ACHN (cell line): Measurements from ENCODE around the gene CACNA2D4.
"Not testable (repeated sequence)": the region's sequence is repeated elsewhere in the genome, so short reads cannot be mapped to it uniquely, and the experiment has no call there.

Experiments
- DNase-seq: peaks from one replicate; pipeline ENCODE4 v3.0.0-alpha.2; 2015
- in situ Hi-C: cut with HindIII; loops from 2 replicates; pipeline ENCODE4 v1.10.0; 2017; ENCODE audit warnings: low sequenced_read_pairs, low pct_ligation_motif_present, low pct_unique_long_range_greater_than_20kb

CACNA2D4 gene, protein sequence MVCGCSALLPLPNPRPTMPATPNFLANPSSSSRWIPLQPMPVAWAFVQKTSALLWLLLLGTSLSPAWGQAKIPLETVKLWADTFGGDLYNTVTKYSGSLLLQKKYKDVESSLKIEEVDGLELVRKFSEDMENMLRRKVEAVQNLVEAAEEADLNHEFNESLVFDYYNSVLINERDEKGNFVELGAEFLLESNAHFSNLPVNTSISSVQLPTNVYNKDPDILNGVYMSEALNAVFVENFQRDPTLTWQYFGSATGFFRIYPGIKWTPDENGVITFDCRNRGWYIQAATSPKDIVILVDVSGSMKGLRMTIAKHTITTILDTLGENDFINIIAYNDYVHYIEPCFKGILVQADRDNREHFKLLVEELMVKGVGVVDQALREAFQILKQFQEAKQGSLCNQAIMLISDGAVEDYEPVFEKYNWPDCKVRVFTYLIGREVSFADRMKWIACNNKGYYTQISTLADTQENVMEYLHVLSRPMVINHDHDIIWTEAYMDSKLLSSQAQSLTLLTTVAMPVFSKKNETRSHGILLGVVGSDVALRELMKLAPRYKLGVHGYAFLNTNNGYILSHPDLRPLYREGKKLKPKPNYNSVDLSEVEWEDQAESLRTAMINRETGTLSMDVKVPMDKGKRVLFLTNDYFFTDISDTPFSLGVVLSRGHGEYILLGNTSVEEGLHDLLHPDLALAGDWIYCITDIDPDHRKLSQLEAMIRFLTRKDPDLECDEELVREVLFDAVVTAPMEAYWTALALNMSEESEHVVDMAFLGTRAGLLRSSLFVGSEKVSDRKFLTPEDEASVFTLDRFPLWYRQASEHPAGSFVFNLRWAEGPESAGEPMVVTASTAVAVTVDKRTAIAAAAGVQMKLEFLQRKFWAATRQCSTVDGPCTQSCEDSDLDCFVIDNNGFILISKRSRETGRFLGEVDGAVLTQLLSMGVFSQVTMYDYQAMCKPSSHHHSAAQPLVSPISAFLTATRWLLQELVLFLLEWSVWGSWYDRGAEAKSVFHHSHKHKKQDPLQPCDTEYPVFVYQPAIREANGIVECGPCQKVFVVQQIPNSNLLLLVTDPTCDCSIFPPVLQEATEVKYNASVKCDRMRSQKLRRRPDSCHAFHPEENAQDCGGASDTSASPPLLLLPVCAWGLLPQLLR

DNA sequence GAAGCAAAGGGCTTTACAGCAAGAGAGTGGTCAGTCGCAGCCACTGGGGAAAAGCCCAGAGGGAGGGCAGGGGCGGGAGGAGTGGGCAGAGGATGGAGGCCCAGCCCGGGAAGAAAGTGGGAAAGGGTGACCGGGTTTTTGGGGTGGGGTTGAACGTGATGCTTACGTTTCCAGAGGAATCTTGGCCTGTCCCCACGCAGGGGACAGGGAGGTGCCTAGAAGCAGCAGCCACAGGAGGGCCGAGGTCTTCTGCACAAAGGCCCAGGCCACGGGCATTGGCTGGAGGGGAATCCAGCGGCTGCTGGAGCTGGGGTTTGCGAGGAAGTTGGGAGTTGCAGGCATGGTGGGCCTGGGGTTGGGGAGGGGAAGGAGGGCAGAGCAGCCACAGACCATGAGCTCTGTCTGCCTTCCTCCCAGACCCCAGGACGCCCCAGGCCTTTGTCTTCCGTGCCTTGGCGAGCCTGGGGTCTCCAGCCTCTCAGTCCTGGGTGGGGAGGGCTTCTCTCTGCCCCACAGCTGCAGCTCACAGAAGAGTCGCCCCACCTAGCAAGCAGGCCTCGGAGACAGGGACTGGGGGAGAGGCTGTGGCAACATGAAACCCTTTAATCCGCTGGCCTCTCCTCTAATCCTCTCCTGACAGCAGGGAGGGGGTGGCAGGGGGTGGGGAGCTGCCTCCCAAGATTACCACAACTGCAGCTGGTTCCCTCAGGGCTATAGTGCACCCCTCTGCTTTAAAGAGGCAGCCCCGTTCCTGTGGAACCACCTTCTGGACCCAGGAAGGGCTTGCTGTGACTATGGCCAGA lies at the start of gene CACNA2D4:
Gene CACNA2D4 (minus strand): TSS at position 572 of the 803 bp plus-strand sequence. CDS start 179 bp downstream, at position 393.
- no peak for DNase-seq

DNA sequence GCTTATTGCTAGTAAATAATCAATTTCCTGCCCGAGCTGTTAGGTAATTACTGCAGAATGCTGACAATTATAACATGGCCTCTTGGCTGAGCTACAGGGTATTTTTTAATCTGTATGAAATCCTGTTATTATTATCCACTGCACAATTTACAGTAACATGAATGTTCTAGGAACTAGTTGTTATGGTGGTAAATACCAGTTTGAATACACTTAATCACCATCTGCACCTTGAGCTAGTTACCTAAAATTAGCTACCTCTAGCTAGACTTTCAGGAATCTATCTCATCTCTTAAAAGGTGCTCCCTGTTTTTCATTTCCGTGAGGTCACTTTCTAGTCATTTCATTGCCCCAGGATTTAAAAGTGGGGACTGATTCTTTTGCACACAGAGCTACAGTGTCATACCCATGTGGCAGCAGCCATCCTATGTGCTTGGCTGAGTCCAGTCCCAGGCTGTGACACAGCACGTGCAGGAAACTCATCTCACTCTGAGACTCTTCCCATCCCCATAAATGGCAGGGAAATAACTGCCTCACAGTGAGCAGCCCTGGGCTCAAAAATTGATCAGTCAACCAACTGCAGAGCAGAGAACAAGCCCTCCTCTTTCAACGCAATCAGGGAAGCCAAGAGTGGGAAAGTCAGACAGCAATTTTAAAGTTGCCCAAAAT lies 48.2 kb upstream of the CACNA2D4 start:
- in situ Hi-C loops: no loop called here
- no peak for DNase-seq

More for the DNA sequence above, at the start of gene CACNA2D4:
- in situ Hi-C loops: no loop called here

DNA sequence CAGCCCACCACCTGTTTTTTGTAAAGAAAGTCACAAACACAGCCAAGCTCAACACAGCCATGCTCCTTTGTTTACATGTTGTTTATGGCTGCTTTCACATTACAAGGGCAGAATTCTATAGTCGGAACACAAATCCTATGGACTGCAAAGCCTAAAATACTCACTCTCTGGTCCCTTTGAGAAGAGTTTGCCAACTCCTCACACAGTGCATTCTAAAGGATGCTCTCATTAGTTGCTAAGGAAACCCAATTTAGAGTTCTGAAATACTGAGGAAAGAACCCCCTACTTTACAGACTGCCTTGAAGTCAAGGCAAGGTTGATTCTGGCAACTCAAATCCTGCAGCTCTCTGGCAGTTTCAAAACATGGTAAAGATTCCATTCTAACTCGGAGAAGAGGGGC lies 47.5 kb upstream of the CACNA2D4 start:
- no peak for DNase-seq
- in situ Hi-C loops: no loop called here

DNA sequence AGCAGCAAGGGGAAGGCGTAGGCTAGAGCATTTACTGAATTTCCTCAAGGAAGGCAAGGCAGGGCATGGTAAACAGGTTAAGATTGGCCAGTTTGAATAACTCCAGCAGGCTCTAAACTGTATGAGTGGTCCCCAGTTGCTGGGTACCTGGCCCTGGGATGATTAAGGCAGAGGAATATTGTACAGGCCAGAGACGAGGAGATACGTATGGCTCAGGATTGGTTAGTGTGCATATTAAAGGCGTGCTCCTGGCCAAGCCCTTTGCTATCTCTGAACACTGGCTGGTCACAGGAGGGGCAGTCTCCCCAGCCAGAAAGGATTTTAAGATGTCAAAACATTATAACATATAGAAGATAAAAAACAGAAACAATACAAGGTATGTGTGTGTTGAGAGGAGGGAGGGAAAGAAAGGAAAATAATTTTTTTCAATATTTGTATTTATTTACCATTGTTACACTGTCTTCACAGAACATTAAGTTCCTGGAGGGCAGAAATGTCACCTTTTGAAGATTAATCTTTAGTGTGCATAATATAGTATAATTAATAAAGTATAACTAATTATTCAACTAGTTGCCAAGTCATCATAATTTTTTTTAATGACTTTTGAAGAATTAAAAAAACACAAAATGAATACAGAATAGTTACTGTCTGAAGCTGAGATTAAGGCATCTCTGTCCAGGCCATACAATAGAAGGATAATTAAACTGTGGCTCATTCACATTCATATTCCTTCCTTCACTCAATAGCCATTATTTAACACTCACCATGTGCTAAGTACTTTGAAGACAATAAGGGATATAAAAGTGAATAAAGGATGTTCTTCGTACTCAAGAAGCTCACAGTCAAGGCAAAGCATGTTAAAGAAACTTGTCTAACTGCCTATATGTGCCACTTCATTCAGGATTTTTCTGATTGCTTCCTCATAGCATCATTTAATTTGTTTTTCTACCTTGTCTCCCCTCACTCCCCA lies 43.9 kb upstream of the CACNA2D4 start:
- DNase-seq: no peak
- in situ Hi-C loops: no loop called here

DNA sequence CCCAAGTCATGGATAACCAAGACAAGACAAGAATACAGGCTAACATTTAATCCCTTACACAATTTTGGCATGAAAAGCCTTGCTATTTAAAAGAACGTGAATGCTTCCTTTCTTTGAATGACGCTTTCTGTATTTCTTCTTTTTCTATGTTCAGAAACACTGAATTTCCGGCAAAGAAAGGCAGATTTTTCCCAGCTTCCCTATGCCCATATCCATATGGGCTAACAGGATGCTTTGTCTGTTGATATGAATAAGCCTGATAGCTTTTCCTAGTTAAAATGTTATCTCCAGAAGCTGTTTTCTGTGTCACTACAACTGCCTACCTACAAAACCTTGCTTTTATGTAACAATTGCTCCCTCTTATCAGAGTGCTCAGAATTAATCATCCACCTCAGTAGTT lies 38.3 kb upstream of the CACNA2D4 start:
- in situ Hi-C loops: no loop called here
- DNase-seq: no peak

DNA sequence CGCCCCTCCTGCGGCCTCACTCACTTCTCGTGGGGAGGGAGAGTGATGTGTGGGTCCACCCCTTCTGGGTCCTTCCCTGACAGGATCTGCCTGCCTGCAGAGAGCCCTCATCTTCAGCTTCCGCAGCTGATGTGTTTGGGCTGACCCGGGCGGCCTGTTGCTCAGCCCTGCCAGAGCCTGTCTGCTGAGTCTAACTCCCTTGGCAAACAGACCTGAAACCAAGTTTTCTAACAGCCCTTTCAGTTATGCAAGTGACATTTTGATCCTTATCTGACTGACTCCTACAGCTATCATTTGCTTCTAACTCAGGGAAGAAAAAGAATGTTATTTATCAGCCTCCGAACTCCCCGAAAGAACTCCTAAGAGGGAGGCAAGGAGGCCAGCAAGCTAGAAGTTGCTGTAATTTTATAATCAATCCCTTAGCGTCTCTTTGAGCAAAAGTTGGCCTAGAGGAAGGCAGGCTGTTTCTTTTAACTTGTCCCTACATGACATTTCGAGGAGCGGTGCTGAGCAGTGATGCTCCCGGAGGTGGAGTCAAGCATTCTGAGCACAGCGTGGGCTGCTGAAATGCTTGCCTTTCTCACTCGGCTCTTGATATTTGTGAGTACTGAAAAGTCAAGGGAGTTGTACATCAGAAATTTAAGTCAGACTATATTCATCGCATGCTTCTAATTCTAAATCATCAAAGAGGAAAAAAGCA lies 31.5 kb upstream of the CACNA2D4 start:
- no peak for DNase-seq
- in situ Hi-C loops: no loop called here

DNA sequence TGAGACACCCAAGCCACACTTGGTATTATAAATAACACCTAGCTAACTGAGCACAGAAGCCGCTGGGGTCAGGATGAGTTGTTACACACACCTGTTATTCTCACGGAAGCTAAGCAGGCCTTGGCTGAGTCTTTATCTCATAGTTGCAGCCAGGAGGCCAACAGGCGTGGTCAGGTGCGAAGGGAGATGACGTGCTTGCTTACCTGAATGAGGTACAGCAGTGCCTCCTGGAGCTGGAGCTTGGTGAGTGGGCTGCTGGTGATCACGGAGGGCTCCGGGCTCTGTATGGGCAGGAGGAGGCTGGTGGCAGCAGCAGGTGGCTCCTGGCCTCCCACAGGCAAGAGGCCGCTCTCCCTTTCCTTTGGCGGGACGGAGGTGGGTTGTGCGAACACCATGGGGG lies 30.4 kb upstream of the CACNA2D4 start:
- in situ Hi-C loops: no loop called here
- no peak for DNase-seq

DNA sequence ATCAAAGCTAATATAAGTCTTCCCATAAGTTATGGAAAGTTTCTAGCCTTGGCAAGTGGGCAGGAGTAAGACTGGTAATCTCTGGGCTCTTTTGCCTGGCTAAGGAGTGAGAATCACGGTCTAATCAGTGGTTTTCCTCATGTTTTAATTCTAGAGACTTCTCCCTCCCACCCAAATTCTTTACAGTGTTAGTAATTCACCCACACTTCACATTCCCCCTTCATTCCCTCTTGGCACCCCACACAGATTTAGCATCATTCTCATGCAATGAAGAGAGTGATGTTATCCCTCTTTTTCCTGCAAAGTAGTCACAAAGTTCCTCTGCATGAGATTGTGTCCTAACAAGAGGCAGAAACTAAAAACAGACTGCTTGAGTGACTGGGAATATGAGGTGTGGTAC lies 28.6 kb upstream of the CACNA2D4 start:
- DNase-seq: no peak
- in situ Hi-C loops: no loop called here

DNA sequence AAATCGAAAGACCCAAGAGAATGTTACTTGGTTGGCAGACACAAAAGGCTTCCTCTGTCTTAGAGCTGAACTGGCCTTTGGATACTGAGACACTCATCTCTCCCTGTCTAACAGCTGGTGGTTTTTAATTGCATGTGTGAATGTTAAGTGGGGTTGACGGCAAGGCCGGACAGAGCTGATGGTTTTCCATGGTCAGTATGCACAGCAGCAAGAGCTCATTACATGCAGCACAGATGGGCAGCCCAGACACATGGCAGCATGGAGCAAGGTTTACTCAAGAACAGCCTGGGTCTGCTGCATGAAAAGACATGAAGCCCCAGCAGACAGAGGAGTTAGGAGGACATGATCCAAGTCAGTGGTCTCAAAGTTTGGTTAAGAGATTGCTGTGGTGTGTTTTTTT lies 27.8 kb upstream of the CACNA2D4 start:
- in situ Hi-C loops: no loop called here
- DNase-seq: no peak

DNA sequence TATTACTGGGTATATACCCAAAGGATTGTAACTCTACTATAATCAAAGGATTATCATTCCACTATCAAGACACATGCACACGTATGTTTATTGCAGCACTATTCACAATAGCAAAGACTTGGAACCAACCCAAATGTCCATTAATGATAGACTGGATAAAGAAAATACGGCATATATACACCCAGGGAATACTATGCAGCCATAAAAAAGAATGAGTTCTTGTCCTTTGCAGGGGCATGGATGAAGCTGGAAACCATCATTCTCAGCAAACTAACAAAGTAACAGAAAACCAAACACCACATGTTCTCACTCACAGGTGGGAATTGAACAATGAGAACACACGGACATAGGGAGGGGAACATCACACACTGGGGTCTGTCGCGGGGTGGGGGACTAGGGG lies 27.1 kb upstream of the CACNA2D4 start:
- DNase-seq, in situ Hi-C loops: not testable (repeated sequence)

DNA sequence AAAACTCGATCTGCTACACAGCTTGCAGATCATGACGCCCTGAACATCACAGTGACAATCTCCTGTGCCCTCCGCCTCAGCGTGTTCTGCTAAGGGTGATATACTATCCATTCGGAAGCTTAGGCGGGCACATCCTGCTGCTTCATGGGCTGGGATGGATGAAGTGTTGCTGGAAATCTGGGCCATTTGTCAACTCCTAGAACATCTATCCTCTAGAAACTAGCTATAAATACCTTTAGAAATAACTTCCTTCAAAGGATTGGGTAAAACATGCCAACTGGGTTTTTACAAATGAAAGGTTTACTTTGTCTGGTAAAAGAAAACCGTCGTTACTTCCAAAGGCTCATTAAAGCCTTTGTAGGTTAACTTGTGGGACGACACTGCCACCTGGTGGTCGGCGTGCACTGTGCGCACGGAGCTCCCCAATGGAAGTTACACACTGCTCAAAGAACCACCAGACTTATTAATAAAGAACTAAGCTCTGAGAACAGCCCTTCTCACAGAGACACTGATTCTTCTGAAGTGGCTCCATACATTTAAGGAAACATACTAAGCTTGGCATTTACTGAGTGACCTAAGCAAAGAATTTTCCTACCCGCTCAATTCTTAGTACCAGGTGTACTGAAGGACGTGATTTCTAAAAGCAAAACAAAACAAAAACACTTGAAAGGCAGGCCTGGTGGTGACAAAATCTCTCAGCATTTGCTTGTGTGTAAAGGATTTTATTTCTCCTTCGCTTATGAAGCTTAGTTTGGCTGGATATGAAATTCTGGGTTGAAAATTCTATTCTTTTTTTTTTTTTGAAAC lies 21.6 kb upstream of the CACNA2D4 start:
- DNase-seq: peak; percentile 80
- in situ Hi-C loops: no loop called here

DNA sequence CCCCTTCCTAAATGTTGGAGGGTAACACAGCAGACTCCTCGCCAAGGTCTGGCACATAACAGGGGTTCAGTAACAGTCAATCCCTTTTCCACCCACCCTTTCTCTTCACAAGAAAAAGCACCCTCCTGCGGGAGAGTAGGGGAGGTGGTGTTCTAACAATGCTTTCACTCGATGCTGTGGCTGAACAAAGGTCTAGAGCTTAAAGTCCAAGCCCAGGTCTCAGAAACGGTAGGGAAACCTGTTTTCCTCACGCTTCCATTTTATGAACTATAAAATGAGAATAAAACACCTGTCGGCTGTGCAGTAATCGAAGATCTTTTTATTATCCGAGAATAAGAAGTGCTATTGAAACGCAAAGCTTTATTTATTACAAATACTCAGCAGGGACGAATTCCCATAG lies 20.9 kb upstream of the CACNA2D4 start:
- no peak for DNase-seq
- in situ Hi-C loops: no loop called here

DNA sequence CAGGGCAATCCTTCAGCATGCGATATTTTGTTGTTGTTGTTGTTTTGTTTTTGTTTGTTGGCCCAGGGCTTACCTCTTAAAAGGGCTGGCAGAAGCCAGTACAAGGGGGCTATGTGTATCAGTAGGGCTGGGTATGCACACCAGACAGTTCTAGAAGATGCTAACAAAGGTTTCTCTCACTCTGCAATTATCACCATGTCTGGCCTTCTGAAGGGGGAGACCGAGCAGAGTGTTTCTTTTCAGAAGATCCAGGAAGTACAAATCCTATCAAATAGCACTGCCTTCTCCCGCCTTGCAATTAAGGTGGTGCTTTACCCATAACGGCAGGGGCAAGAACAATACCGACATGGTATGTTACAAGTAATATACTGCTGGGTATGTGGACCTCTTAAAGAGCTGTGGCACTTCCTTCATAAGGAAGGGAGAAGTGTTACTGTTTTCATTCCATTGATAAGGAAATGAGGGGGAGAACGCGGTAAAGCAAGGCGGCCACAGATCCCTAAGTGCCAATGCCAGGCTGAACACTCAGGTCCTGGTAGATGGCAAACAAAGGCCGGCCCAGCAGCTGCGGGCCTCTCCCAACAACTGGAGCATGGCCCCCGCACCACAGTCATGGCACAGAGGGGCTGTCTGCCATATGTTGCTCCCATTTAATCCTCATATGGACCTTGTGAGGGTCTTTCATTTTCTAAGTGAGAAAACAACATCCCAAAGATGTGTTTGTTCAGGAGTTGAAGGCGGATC lies 19.2 kb upstream of the CACNA2D4 start:
- no peak for DNase-seq
- in situ Hi-C loops: no loop called here

DNA sequence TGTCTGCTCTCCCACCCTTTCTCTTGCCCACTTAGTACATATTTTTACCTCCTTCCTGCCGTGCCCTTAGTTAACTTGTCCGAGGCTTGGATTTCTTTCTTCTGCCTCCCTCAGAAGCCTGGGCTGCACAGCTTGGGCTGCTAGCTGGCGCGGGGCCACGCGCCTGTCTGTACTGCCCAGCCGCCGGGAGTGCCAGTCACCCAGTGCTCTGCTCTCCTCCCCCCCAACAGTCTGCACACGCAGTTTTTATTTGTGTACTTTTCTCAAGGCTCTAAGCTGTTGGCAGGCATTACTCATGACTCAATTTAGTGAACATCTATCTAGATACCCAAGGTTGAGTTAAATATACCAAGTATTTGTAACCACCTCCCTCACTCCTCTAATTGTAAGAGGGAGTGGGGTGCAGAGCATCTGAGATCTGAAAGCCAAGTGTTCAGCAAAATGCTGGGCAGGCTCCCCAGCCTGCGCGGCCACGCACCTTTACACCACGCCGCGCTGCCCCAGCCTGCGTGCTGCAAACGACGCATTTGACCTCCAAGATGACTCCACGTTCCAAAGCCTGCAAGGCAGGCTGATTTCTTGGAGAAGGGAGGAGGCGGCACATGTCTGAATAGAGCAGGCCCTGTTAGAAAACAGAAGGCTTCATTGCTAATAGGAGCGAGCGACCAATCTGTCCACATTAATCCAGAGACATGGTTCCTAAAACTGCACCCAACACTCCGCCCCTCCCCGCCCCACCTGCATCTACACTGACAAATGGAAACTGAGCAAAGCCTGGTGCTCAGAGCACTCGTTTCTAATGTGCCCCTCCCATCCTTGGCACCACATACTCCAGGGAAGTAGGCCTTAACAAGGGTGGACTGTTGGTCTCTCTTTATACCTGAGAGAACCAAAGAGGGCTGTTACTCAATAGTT lies 18.2 kb upstream of the CACNA2D4 start:
- in situ Hi-C loops: no loop called here
- DNase-seq: no peak
